Gastrocnemius medialis (tissue), 4 donors: ENCODE measurements around the gene SLC17A1.

Experiments used
- POLR2A ChIP-seq, 2 donors: fragments of 450-650 bp; IDR thresholded peaks; one replicate each; pipeline ENCODE4 v1.6.1; 2017; ENCODE audit warnings: antibody characterized with exemption in 2 of 2, mild to moderate bottlenecking in 2 of 2, moderate library complexity in 2 of 2
- TF ChIP-seq, protein P1 (sequence below), 5 experiments: fragments of 450-650 bp in 3 of 5; fragments of 200-600 bp in 2 of 5; sonication (generic) in 2 of 5; IDR thresholded peaks in 4 of 5; conservative IDR thresholded peaks in 1 of 5; 1 replicate in 4 of 5; 2 replicates in 1 of 5; pipeline ENCODE4 v1.5.1; 2016 to 2019; ENCODE audit warnings: antibody characterized with exemption in 5 of 5, mild to moderate bottlenecking in 3 of 5, moderate library complexity in 3 of 5

DNA sequence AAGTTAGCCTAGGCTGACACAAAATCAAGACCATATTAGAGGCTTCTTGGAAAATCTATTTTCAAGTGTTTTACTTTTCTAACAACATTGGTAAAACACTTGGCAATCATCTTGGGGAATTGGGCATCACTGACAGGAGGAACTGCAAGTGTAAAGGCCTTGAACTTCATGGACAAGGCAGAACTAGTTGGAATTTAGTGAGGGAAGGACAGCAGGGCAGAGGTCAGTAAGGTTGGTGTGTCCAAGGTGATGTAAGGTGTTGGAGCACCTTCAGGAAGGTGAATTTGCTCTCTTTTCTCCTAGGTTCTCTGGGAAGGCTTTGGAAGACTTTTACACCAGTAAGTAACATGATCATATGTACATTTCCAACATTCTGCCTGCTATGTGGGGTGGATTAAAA, 78.8 kb downstream of the SLC17A1 start:
- TF ChIP-seq, protein P1, sequence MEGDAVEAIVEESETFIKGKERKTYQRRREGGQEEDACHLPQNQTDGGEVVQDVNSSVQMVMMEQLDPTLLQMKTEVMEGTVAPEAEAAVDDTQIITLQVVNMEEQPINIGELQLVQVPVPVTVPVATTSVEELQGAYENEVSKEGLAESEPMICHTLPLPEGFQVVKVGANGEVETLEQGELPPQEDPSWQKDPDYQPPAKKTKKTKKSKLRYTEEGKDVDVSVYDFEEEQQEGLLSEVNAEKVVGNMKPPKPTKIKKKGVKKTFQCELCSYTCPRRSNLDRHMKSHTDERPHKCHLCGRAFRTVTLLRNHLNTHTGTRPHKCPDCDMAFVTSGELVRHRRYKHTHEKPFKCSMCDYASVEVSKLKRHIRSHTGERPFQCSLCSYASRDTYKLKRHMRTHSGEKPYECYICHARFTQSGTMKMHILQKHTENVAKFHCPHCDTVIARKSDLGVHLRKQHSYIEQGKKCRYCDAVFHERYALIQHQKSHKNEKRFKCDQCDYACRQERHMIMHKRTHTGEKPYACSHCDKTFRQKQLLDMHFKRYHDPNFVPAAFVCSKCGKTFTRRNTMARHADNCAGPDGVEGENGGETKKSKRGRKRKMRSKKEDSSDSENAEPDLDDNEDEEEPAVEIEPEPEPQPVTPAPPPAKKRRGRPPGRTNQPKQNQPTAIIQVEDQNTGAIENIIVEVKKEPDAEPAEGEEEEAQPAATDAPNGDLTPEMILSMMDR (IDR thresholded peaks at IDR 0.05 in 4 of 5, conservative IDR thresholded peaks at IDR 0.05 in 1 of 5), result no peak
- no peak for TF ChIP-seq POLR2A (IDR thresholded peaks at IDR 0.05)
